Measurements from ENCODE around the gene MARCO. TPM values are rescaled to one million over a fixed set of nuclear protein-coding genes. Genes with fewer than 3 reads are reported as not detected.

The MARCO gene
- total RNA-seq, 1 experiment from 2014 or later, result 0.54 TPM

DNA sequence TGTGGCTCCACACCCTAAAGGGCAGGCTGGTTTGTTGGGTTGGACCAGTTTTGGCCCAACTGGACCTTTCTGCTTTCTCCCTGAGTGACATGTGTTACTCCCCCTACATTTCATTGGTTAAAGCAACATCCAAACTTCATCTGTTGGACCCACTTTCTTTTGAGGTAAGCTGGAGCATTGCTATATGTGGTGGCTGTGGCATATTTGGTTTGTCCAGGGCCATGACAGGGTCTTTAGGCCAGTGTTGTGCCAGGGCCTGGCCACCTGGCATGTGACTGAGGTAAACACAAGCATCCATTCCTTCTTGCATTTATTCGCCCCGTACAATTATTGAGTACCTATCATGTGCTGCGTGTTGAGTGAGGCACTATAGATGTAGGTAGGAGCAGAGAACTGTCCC, 36.8 kb upstream of the MARCO start (continued):
- no peak for TF ChIP-seq CTCF (IDR thresholded peaks at IDR 0.05 in 2 of 3, conservative IDR thresholded peaks at IDR 0.05 in 1 of 3; ENCODE audit: borderline replicate concordance in 1 of 3, insufficient read depth in 1 of 3, low read depth in 2 of 3, low read length in 2 of 3)
- no peak for TF ChIP-seq YY1 (IDR thresholded peaks at IDR 0.05; ENCODE audit: extremely low read depth, insufficient replicate concordance, low read depth, low read length)
- TF ChIP-seq ZFX (IDR thresholded peaks at IDR 0.05), result no peak
- TF ChIP-seq CBX3 (IDR thresholded peaks at IDR 0.05; ENCODE audit: low read depth), result no peak
- TF ChIP-seq ELF1 (IDR thresholded peaks at IDR 0.05; ENCODE audit: borderline replicate concordance, low read depth), result no peak
- no peak for TF ChIP-seq POLR2AphosphoS5 (IDR thresholded peaks at IDR 0.05; ENCODE audit: low read depth, low read length)

GRCh38 chr2:118906186-118906585, 35.8 kb upstream of the MARCO start:
- RAD21 ChIA-PET (ENCODE audit: low non-redundant PET in 1 of 2, low total read pairs in 2 of 2, uncharacterized antibody in 2 of 2, unreplicated experiment in 2 of 2), result no interaction called here
- Histone ChIP-seq H4K20me1 (ENCODE audit: insufficient read depth) (no peaks in the 10 kb centered on the region), H3K9me3 (ENCODE audit: control insufficient read depth in 1 of 2, insufficient read depth in 1 of 2, low read depth in 1 of 2, low read length in 2 of 2) (no peaks in the 10 kb centered on the region), H3K36me3 (ENCODE audit: control insufficient read depth in 1 of 2, insufficient read depth in 2 of 2, low read length in 2 of 2) (no peaks in the 10 kb centered on the region), H2AFZ (ENCODE audit: low read depth, low read length, poor library complexity, severe bottlenecking) (no peak overlapping the region), H3K79me2 (ENCODE audit: insufficient read depth, low read length) (no peaks in the 10 kb centered on the region), H3K9me2 (ENCODE audit: insufficient read depth) (no peaks in the 10 kb centered on the region), H3K9ac (ENCODE audit: low read length) (no peak overlapping the region), H3K27me3 (ENCODE audit: insufficient read depth, low read length) (no peaks in the 10 kb centered on the region), H3K4me1 (ENCODE audit: control insufficient read depth in 1 of 2, insufficient read depth in 2 of 2, low read length in 2 of 2) (no peaks in the 10 kb centered on the region), H3K4me2 (ENCODE audit: low read length) (no peak overlapping the region), H3K27ac (ENCODE audit: low read depth, low read length) (no peak overlapping the region), H3K4me3 (replicated peaks in 1 of 2; ENCODE audit: low read depth in 1 of 2, low read length in 2 of 2) (no peak overlapping the region)
- BruUV-seq (replicated peaks), result no TSS peak
- DNase-seq (ENCODE audit: low read depth, low spot score) (no peak), ATAC-seq (no peak)
- POLR2A ChIA-PET, result no interaction called here
- CTCF ChIA-PET, result no interaction called here
- intact Hi-C loops (cut with micrococcal nuclease), result no loop called here
- TF ChIP-seq TCF7L2 (IDR thresholded peaks at IDR 0.05; ENCODE audit: borderline replicate concordance, extremely low read depth, insufficient read depth, insufficient read length) (no peak), ZNF274 (IDR thresholded peaks at IDR 0.05; ENCODE audit: low read depth, low read length) (no peak), EZH2 (IDR thresholded peaks at IDR 0.05) (no peak), ELF1 (IDR thresholded peaks at IDR 0.05; ENCODE audit: borderline replicate concordance, low read depth) (no peak), POLR2AphosphoS5 (IDR thresholded peaks at IDR 0.05; ENCODE audit: low read depth, low read length) (no peak), POLR2A (IDR thresholded peaks at IDR 0.05; ENCODE audit: borderline replicate concordance, extremely low read depth, insufficient read depth, insufficient read length) (no peak), CTCF (IDR thresholded peaks at IDR 0.05 in 2 of 3, conservative IDR thresholded peaks at IDR 0.05 in 1 of 3; ENCODE audit: borderline replicate concordance in 1 of 3, insufficient read depth in 1 of 3, low read depth in 2 of 3, low read length in 2 of 3) (no peak), CEBPB (IDR thresholded peaks at IDR 0.05; ENCODE audit: low read depth) (no peak), YY1 (IDR thresholded peaks at IDR 0.05; ENCODE audit: extremely low read depth, insufficient replicate concordance, low read depth, low read length) (no peak), CBX3 (IDR thresholded peaks at IDR 0.05; ENCODE audit: low read depth) (no peak), SP1 (IDR thresholded peaks at IDR 0.05; ENCODE audit: low read depth) (no peak), RAD21 (IDR thresholded peaks at IDR 0.05; ENCODE audit: low read depth) (no peak), SIN3A (IDR thresholded peaks at IDR 0.05; ENCODE audit: low read depth) (no peak), ATF3 (IDR thresholded peaks at IDR 0.05) (no peak), JUND (IDR thresholded peaks at IDR 0.05) (no peak)
- TF ChIP-seq, protein P1, sequence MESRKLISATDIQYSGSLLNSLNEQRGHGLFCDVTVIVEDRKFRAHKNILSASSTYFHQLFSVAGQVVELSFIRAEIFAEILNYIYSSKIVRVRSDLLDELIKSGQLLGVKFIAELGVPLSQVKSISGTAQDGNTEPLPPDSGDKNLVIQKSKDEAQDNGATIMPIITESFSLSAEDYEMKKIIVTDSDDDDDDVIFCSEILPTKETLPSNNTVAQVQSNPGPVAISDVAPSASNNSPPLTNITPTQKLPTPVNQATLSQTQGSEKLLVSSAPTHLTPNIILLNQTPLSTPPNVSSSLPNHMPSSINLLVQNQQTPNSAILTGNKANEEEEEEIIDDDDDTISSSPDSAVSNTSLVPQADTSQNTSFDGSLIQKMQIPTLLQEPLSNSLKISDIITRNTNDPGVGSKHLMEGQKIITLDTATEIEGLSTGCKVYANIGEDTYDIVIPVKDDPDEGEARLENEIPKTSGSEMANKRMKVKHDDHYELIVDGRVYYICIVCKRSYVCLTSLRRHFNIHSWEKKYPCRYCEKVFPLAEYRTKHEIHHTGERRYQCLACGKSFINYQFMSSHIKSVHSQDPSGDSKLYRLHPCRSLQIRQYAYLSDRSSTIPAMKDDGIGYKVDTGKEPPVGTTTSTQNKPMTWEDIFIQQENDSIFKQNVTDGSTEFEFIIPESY (IDR thresholded peaks at IDR 0.05; ENCODE audit: extremely low read depth, insufficient replicate concordance, low read length), result no peak

Measured in HCT116 (cell line).